NCI-H2196 treated with DMSO at 0.1 percent for 48 hours (cell line): Measurements from ENCODE around the gene NAGPA.

ENCODE experiments used
- DNase-seq: peaks from one replicate; lab custom pipeline; 2025; ENCODE audit not compliant: unreplicated experiment; lab: John Stamatoyannopoulos, UW

Gene NAGPA

DNA sequence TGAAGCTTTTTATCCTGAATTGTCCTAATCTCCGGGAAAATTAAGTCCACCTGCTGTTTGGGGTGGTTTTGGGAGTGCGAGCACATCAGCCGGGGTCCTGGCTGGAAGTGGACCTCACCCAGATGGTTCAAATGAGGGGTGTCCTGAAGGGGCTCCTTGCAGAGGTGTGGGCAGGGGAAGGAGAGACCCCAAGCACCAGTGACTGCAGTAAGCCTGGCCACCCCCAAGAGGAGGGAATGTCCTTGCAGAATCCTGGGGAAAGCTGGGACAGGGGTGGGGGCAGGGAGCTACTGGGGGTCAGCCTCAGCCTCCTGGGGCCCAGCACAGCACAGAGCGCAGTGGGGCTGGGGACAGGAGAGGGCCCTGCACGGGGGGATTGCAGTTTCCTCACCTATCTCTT, 29.4 kb downstream of the NAGPA start:
- DNase-seq, result no peak

DNA sequence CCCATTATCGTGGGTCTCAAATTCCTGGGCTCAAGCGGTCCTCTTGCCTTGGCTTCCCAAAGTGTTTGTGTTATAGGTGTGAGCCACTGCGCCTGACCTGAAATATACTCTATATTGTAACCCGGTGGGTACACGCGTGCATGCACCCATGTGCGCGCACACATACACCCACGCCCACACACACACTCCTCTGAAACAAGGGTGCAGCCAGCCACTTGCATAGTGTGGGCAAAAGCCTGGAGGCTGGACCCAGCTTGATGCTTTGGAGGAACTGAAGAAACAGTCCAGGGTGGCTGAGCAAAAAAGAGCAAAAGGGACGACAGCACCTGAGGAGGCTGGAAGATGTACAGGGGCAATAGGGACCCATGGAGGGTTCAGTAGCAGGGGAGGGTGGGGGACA, 29.9 kb downstream of the NAGPA start:
- no peak for DNase-seq

DNA sequence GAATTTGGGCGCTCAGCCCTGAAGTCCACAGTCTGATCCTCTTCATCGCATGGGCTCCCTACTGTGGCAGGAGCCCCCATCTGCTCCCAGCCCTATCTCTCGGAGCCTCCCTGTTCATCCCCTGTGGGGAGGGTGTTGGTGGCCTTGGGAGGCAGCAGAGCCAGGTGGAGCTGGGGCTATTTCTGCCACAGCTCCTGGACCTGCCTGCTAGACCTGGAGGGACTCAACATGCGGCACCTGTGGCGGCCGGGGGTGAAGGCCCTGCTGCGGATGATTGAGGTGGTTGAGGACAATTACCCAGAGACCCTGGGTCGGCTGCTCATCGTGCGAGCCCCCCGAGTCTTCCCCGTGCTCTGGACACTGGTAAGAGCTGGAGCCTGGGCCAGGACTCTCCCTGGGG, 30.5 kb downstream of the NAGPA start:
- no peak for DNase-seq

DNA sequence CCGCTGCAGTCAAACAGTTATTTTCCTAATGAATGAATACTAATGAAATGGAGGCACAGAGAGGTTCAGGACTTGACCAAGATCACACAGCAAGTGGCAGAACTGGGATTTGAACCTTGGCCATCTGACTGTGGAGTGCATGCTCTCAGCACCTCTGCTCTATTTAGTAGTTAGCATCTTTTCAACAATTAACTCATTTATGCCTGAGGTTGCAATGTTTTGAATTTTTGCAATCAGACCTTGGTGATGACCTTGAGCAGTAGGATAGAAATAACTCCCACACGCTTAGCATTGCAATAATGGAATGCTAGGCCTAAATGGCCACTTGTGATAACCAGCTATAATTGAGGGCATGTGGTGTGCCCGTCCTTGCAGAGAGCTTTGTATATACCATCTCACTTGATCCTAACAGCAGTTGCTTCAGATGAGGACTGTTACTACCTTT, 31.0 kb downstream of the NAGPA start:
- no peak for DNase-seq

DNA sequence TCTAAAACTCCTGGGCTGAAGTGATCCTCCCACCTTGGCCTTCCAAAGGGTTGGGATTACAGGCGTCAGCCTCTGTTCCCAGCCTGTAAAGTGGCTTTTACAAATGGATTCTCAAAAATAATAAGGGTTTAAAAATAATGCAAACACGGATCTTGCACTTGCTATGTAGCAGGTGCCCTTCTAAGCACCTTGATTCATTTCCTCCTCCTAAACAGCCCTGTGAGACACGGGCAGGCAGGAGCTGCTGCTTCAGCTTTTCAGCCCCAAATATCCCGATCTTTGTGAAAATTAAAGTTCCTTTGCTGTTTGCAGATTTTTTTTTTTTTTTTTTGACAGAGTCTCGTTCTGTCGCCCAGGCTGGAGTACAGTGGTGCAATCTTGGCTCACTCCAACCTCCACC, 31.7 kb downstream of the NAGPA start:
- DNase-seq, result no peak

DNA sequence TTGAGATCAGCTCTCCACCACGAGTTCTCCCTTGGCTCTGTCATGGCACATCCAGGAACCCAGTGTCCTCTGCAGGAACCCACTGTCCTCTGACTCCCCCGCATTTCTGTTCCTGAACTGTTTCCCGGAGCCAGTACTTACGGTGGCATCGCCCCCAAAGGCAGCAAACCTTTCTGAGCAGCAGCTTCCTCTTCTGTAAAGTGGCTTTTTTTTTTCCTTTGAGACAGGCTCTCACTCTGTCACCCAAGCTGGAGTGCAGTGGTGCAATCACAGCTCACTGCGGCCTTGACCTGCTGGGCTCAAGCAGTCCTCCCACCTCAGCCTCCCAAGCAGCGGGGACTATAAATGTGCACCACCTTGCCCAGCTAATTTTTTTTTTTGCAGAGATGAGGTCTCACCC, 32.2 kb downstream of the NAGPA start:
- DNase-seq, result no peak

DNA sequence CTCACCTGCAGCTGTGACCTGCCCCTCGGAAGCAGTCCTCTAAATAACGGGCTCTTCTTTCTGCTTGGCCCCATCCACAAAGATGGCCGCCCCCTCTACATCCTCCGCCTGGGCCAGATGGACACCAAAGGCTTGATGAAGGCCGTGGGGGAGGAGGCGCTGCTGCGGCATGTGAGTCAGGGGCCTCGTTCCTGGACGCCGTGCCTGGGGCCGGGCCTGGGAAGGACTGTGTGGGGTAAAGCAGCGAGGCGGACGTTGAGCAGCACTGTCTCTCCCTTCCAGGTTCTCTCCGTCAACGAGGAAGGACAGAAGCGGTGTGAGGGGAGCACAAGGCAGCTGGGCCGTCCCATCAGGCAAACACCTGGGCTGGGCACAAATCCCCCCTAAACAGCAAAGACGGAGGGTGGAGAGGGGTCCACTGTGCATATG, 33.1 kb downstream of the NAGPA start:
- no peak for DNase-seq

DNA sequence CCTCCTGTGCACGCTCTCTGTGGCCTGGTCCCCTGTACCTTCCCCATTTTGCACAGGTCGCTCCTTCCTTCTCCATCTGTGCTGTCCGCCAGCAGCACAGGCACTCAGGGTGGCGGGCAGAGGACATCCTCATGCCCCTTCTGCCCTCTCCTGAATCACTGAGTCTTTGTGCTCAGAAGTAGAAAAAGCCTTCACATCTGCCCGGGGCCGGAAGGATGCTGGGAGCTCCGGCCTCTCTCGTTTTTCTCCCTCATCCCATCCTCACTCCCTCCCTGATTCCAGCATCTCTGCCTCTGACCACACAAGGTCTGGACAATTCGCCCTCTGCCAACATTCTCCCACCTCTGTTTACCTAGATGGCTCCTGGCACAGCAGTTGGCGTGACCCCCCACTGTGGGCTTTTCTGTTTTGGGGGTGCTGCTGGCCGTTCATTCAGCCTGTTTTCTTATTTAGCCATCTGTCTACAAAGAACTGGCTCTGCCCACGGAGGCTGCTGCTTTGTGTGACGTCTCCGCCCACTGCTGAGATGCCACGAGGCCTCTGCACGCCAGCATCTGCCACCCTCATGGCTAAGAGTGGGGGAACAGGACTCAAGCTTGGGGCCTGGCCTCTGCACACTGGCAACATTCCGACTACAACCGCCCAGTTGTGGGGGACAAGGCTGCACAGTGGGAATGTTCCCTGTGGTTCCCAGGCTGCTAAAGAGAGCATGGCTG, 38.9 kb downstream of the NAGPA start:
- DNase-seq, result no peak

DNA sequence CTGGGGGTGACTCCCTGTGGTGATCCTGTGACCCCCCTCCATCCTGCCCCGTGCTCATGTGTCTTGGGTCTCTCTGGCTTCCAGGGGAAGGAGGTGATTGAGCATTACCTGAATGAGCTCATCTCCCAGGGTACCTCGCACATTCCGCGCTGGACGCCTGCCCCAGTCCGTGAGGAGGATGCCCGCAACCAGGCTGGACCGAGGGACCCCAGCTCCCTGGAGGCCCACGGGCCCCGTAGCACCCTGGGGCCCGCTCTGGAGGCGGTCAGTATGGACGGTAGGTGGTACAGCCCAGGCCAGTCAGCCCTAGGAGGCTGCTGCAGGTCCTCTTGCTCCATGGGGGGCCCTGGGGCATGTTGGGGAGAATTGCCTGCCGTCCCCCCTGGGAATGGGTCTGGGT, 42.0 kb downstream of the NAGPA start:
- no peak for DNase-seq

DNA sequence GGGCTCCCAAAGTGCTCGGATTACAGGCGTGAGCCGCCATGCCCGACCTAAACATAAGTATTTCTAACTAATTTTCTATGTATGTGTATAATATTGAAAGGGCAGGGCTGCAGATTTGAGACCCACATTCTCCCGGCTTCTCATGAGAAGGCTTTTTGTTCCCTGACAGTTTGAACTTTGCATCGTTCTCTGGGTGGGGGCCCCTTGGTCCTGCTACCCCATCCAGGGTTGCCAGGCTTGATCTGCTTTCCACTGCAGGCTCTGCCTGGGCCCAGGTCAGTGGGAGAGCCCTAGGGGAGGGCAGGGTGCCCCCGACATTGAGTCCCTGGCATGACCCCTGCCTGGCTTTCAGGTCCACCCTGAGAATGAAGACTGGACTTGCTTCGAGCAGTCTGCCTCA, 43.3 kb downstream of the NAGPA start:
- no peak for DNase-seq

DNA sequence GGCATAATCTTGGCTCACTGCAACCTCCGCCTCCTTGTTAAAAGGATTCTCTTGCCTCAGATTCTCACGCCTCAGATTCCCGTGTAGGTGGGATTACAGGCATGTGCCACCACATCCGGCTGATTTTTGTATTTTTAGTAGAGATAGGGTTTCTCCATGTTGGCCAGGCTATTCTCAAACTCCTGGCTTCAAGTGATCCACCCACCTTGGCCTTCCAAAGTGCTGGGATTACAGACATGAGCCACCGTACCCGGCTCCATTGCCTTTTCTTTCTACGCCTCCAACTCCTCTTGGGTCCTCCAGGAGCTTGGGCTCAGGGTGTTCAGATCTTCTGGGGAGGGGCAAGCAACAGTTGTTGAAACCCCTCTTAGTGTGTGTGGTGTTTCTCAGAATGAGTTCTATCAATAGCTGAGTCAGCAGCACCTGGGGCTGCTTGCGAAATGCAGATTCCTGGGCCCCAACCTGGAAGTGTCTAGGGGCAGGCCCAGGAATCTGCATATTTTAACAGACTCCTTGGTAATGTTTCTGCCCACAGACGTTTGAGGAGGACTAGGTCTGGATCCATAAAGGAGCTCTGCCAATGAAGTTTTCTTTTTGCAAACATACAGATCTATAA, 44.2 kb downstream of the NAGPA start:
- DNase-seq, result no peak

DNA sequence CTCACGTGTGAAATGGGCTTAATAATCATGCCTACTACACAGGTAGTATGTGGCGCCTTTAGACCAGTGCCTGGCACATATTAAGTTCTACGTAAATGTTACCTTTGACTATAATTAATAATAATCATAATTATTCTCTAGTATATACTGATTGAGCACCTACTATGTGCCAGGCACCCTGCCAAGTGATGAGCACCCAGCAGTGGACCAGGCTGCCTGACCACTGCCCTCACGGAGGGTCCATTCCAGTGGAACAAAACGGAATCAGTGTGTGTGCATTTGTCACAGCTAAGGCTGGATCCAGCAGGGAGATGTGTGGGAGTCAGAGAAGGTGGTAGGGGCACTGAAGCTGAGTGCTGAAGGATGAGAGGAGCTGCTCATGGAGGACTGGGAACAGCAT, 45.1 kb downstream of the NAGPA start:
- DNase-seq, result no peak

DNA sequence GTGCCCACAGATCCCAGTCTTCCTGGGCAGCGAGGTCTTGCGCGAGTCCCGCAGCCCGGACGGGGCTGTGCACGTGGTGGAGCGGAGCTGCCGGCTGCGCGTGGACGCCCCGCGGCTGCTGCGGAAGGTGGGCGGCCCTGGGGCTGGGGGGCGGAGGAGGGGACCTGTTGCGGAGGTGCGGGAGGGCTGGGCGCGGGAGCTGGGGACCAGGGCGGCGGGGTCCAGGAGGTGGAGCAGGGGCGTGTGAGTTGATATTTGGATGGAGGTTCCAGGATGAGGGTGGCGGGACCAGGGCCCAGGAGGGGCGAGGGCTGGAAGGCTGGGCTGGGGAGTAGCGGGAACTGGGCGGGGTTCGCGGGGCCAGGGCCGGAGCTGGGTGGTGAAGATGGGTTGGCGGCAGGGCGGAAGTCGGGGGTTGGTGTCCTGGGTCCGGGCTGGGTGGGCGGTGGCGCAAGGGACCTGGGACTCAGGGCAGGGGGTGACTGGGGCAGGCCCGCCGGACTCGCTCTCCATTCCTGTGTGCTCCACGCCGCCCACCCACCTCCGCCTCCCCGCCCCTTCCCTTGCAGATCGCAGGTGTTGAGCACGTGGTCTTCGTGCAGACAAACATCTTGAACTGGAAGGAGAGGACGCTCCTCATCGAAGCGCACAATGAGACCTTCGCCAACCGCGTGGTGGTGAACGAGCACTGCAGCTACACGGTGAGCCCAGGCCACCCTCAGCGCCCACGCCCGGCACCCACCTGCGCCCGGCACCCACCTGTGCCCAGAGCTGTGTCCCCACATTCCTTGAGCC, 46.0 kb downstream of the NAGPA start:
- no peak for DNase-seq

DNA sequence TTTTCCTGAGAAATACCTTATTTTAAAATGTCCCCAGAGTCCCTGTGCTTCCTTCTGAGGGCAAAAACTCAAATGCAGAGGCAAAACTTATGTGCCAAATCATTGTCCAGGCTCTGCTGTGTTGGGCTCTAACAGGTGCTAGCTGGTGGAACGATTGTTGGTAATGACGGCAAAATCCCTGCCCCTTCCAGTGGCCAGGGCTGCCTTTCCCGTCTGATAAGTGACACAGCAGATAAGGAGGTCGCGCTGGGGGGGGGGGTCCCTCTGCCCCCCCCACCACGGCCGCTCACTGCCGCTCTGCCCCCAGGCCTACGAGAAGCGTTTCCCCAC, 46.5 kb downstream of the NAGPA start:
- DNase-seq, result no peak

DNA sequence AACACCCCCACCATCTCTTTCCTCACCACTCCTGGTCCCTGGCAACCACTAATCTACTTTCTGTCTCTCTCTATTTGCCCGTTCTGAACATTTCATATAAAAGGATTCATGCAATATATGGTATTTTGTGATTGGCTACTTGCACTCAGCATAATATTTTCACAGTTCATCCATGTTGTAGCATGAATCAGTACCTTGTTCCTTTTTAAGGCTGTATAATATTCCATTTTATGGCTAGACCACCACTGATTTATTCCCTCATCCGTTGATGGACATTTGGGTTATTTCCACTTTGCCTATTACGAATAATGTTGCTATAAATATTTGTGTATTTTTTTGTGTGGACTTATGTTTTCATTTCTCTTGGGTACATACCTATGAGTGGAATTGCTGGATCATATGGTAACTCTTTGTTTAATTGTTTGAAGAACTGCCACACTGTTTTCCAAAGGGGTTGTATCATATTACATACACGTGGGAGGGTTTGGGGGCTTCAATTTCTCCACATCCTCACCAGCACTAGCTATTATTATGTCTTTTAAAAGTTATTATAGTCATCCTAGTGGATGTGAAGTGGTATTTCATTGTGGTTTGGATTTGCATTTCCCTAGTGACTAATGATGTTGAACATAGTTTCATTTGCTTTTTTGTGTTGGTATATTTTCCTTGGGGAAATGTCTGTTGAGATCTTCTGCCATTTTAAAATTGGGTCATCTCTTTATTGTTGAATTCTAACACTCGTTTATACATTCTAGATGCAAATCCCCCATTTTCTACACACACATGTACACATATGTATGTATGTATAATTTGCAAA, 49.4 kb downstream of the NAGPA start:
- DNase-seq, result no peak

DNA sequence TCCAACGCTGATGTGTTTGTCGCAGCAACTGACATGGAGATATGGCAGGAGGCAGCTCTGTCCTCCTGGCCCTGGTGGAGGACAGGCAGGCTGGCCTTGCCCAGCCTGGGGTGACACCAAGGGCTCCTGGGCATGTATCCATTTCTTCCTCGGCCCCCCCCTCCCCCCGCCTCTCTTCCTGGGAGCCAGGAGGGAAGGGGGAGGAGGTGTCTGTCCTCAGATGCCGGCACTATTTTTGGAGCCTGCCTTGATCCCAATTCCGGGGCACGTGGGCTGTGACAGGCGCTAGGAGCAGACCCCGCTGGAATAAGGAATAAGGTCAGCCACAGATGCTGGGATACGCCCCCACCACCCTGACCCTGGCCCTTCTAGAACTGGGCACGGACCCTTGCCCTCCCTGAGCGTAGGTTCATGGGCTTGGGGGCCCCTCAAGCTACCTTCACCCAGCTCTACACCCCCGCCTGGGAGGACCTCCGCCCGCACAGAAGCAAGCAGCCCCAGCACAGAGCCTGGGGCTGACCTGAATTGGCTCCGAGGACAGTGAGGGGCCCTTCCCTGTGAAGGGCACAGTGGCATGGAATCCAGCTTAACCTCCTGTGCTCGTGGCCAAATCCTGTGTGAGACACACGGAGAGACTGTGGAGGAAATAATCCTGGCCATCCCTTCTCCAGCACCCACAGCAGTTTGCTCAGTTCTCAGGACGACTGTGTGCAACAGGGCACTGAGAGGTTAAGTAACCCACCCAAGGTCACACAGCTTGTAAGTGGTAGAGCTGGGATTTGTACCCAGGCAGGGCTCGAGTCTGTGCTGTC, 51.5 kb downstream of the NAGPA start:
- no peak for DNase-seq

DNA sequence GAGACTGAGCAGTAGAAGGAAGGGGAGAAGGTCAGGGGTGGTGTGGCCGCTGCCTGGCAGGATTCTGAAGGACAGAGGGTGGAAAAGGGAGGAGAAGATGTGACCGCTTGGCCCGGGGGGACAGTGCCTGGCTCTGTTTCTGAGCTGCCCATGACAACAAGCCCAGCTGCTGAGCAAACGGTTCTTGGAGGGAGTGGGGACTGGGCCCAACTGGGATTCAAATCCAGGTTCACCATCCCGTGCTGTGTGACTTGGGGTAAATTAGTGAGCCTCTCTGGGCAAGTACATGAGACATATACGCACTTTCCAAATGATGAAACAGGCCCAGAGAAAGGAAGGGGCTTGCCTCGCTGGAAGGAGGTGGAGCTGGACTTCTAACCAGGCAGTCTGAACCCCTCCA, 52.3 kb downstream of the NAGPA start:
- DNase-seq, result no peak

DNA sequence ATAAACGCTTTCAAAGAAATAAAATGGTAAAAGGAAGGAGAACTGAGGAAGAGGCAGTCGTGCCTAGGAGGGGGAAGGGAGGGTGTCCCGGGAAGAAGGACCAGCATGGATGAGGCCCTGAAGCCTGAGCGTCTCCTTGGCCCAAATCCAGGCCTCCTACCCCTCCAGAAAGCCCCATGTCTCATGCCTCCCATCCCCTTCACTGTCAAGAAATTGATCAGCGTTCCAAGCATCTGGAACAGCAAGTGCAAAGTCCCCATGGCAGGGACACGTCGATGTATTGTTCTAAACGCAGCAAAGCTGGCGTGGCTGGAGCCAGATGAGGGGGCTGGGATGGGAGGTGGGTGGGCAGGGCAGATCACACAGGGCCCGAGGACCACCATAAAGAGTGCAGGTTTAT, 53.0 kb downstream of the NAGPA start:
- no peak for DNase-seq

DNA sequence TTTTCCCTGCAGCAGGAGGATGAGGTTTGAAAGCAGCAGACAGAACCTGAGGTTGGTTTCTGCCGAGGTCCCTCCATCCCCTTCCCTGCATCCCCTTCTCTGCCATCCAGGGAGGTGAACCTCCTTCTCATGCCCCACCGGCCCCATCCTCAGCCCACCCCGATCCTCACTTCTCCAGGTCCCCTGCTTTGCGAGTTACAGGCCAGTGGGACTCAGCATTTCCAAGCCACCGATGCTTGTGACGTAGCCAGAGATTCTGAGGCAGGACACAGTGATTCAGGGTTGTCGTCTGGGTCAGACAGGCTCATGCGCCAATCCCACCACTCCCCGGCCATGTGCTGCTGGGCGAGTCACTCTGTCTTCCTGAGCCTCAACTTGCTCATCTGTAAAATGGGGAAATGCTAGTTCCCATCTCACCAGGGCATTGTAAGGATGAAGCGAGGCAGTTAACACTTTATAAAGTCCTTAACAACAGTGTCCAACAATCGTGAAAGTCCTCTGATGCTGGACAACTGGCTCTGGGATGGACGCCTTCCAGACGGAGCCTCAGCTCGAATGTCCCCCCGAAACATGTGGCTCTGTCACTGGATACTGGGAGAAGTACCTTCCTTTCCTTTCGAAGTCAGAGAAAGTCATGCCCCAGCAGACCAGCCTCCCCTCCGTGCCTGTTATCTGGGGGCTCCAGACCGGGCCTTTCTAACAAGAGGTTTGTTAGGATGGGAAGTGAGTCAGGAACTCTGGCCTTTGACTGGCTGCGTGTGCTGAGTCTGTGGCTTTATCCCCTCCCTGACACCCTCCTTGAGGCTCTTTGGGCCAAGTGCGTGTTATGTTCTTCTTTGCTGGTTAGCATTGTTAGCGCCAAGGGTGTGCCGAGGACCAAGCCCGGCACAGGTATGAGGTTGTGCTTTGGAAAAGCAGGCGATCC, 53.7 kb downstream of the NAGPA start:
- no peak for DNase-seq

DNA sequence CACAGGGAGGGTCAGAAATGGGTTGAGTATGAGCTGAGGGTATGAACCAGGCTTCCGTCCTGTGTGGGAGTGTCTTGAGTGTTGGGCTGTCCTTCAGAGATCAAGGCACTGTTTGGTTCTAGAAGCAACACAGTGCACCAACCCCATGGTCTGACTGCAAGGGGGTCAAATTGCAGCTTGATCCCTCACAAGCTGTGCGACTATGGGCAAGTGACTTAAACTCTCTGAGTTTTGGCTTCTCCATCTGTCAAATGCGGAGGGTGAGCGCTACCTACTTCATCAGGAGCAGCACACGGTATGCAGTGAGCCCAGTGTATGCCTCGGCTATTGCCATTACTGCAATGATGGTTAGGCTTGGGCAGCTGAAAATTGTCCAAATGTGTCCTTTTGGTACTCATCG, 54.6 kb downstream of the NAGPA start:
- DNase-seq, result no peak
